ENCODE data around the gene LAMA2.

- no peak for TF ChIP-seq POLR2A (IDR thresholded peaks at IDR 0.05)
- no peak for TF ChIP-seq CTCF (IDR thresholded peaks at IDR 0.05)
- no peak for TF ChIP-seq POLR2AphosphoS5 (IDR thresholded peaks at IDR 0.05)
Measured at GRCh38 chr6:128981716-128982115, 98.8 kb downstream of the LAMA2 start.

All from breast epithelium (tissue), 3 donors.